Activated T-helper 17 cell treated with anti-CD3 and anti-CD28 coated beads, Interleukin-2, amount 50 U/mL, for 72 hours (primary cell): ENCODE measurements around the gene OCEL1. TPM values are rescaled to one million over a fixed set of nuclear protein-coding genes. Genes with fewer than 3 reads are reported as not detected.
A peak's percentile ranks its signal among the peaks of the same experiment; 100 is the strongest.

ENCODE experiments used
- ATAC-seq: fragments of 150-1000 bp; cut with Tn5 transposase; replicated peaks from 2 replicates; pipeline ENCODE4 v1.10.0; 2021; ENCODE audit warnings: mild to moderate bottlenecking, moderate library complexity
- H3K27ac Mint-ChIP-seq: one replicate; pipeline ENCODE4 v1.8.0; 2022; ENCODE audit warnings: mixed read lengths
- H3K27me3 Mint-ChIP-seq: one replicate; pipeline ENCODE4 v1.8.0; 2022; ENCODE audit warnings: mixed read lengths
- H3K36me3 Mint-ChIP-seq: one replicate; pipeline ENCODE4 v1.8.0; 2022; ENCODE audit warnings: low read depth, mild to moderate bottlenecking, mixed read lengths
- H3K4me1 Mint-ChIP-seq: one replicate; pipeline ENCODE4 v1.8.0; 2022; ENCODE audit warnings: mixed read lengths
- H3K4me3 Mint-ChIP-seq: one replicate; pipeline ENCODE4 v1.8.0; 2022; ENCODE audit warnings: mild to moderate bottlenecking, mixed read lengths
- H3K9me3 Mint-ChIP-seq: one replicate; pipeline ENCODE4 v1.8.0; 2022; ENCODE audit warnings: mixed read lengths
- total RNA-seq, 2 donors: library from RNA; stranded (reverse); gene quantifications; one replicate each; pipeline ENCODE4 v1.2.3, GENCODE V29; 2022

OCEL1 gene
- total RNA-seq, 2 donors from 2014 or later: 14.1 to 17.6 TPM

DNA sequence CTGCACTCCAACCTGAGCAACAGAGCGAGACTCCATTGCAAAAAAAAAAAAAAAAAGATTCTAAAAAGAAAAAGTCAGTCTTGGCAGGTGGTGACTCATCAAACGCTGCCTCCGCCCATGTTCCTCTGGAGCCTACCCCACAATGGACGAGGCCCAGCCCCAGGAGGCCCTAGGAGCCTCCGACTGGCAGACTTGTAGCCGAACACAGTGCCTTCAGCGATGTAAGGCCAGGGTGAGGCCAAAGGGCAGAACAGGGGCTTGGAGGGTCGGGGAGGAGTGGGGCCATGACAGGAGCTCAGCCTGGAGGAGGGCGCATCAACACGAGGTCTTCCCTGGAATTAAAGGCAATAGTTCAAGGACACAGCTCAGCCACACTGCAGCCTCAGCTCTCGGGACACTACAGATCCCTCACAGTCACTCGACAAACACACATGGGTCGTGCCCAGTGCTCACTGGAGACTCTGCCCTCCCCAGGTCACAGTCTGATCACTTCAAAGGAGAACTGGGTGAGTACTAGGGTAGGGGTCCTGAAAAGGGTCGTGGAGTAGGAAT, 5.7 kb upstream of the OCEL1 start:
- no peak overlapping the region for H3K27ac Mint-ChIP-seq
- H3K36me3 Mint-ChIP-seq: peaks cover 39% of the 10 kb centered on the region
- H3K4me1 Mint-ChIP-seq: peaks cover 5% of the 10 kb centered on the region
- ATAC-seq: no peak
- H3K4me3 Mint-ChIP-seq: no peak overlapping the region
- no peaks in the 10 kb centered on the region for H3K27me3 Mint-ChIP-seq
- H3K9me3 Mint-ChIP-seq: no peaks in the 10 kb centered on the region

DNA sequence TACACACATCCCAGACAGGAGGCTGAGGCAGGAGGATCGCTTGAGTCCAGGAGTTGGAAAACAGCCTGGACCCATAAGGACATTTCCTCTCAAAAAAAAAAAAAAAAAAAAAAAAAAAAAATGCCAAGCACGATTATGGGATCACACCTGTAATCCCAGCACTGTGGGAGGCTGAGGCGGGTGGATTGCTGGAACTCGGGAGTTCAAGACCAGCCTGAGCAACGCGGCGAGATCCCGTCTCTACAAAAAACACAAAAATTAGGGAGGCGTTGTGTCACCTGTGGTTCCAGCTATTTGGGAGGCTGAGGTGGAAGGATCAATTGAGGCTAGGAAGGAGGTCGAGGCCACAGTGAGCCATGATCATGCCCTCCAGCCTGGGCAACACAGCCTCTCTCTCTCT, 973 bp upstream of the OCEL1 start:
- peak overlapping the region; percentile 86 for H3K4me3 Mint-ChIP-seq
- H3K27ac Mint-ChIP-seq: no peak overlapping the region
- no peak for ATAC-seq
- H3K9me3 Mint-ChIP-seq: no peaks in the 10 kb centered on the region
- no peaks in the 10 kb centered on the region for H3K27me3 Mint-ChIP-seq
- peaks cover 5% of the 10 kb centered on the region for H3K4me1 Mint-ChIP-seq
- no peaks in the 10 kb centered on the region for H3K36me3 Mint-ChIP-seq

DNA sequence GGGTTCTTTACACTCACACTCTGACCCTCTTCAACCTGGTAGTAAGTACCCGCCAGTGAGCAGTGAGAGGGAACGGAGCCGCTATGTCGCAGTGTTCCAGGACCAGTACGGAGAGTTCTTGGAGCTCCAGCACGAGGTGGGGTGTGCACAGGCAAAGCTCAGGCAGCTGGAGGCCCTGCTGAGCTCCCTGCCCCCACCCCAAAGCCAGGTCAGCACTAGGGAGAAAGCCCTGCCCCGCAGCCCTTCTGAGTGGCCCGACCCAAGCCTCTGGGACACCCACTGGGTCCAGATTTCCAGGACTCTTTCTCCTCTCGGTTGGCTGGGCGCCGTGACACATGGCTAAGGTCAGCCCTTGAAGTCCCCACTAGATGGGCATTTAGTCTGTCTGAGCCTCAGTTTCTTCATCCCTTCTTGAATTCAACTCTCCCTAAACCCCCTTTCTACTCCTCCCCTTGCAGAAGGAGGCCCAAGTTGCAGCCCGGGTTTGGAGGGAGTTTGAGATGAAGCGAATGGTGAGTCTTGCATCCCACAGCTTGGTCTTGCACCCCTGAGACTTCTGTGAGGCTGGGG, 1.9 kb downstream of the OCEL1 start:
- H3K9me3 Mint-ChIP-seq: no peaks in the 10 kb centered on the region
- H3K4me1 Mint-ChIP-seq: peaks cover 5% of the 10 kb centered on the region
- no peak overlapping the region for H3K27ac Mint-ChIP-seq
- H3K36me3 Mint-ChIP-seq: peaks cover 20% of the 10 kb centered on the region
- H3K27me3 Mint-ChIP-seq: no peaks in the 10 kb centered on the region
- ATAC-seq: no peak
- H3K4me3 Mint-ChIP-seq: no peak overlapping the region

DNA sequence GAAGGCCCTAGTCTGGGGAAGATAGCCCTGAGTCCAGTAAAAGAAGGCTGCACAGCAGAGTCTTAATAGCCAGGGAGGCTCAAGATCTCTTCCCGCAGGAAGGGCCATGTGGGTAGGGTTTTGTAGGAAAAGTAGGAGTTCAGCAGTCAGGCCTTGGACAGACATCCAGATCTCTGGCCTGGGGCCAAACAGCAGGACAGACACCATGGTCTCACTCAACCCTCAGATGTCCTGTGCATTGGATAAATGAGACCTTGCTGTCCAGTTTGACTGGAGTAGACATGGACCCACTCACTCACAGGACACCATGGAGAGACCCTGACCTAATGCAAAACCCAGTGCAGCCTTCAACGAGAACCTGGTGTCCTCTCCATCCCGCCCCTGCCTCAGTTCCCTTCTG, 3.9 kb downstream of the OCEL1 start:
- Mint-ChIP-seq H3K4me3 (no peak overlapping the region), H3K4me1 (peaks cover 5% of the 10 kb centered on the region), H3K27ac (no peak overlapping the region), H3K27me3 (no peaks in the 10 kb centered on the region), H3K36me3 (peaks cover 30% of the 10 kb centered on the region), H3K9me3 (no peaks in the 10 kb centered on the region)
- ATAC-seq: no peak

DNA sequence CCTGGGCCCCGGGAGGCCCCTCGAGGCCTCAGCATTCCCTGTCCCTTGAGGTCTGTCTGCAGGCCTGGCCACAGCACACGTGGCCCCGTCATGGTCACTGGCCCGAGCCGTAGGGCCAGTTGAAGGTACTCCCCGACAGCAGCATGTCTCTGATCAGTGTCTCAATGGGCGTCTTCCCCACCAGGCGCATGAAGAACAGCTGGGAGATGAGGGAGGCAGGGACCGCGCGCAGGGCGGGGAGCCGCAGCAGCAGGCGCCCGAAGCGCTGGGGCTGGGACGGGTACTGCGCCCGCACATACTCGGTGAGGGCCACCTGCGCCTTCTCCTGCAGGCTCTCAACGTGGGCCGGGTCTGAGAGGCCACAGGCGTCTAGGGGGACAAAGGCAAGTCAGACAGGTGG, 6.2 kb downstream of the OCEL1 start:
- Mint-ChIP-seq H3K4me1 (peaks cover under 1% of the 10 kb centered on the region), H3K9me3 (no peaks in the 10 kb centered on the region), H3K4me3 (no peak overlapping the region), H3K27ac (no peak overlapping the region), H3K27me3 (no peaks in the 10 kb centered on the region), H3K36me3 (peaks cover 30% of the 10 kb centered on the region)
- no peak for ATAC-seq

DNA sequence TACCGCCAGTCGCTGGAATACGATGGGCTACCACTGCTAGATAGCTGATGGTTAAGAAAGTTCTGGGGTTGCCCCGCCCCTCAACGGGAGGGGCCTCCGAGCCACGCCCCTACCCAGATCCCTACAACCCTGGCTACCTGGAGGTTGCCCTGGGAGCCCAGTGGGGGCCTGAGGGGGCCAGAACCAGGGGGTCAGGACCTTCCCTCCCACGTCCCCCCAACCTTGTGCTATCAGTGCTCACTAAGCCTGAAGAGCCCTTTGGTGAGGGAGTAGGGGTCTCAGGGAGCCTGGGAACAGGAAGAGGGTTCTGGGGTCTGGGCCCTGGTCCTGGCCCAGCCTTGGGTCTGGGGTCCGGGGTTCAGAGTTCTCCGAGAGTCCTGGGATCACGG, 8.9 kb downstream of the OCEL1 start:
- Mint-ChIP-seq H3K4me1 (no peaks in the 10 kb centered on the region), H3K9me3 (no peaks in the 10 kb centered on the region), H3K27ac (peak overlapping the region; percentile 50), H3K27me3 (no peaks in the 10 kb centered on the region), H3K36me3 (peaks cover 30% of the 10 kb centered on the region), H3K4me3 (peak overlapping the region; percentile 77)
- ATAC-seq: peak; percentile 83

DNA sequence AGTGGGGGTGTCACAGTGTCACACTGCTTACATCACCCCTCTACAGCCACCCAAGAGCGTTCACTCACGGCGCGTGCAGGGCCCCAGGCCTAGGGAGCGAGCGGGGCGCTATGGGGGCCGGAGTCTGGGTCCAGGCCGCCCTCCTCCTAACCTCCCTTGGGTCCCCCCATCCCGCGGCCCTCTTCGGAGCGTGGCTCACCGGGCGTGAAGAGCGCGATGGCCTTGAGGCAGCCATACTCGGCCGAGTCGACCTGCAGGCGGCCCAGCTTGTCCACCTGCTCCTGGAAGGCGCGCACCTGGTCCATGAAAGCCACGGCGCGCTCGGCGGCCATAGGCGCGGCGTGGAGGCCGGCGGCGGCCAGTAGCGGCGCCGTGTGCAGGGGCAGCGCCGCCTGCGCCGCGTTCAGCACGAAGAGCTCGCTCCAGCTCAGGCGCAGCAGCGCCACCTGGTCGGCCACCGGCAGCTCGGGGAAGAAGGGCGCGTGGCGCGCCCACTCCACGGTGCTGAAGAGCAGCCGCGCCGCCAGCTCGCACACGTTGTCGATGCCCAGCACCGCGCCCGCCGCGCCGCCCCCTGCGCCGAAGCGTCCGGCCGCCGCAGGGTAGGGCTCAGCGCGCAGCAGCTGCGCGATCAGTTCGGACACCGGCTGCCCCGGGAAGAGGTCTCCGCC, 9.4 kb downstream of the OCEL1 start:
- Mint-ChIP-seq H3K36me3 (peaks cover 30% of the 10 kb centered on the region), H3K4me3 (peak overlapping the region; percentile 77), H3K9me3 (no peaks in the 10 kb centered on the region), H3K27me3 (no peaks in the 10 kb centered on the region), H3K27ac (peak overlapping the region; percentile 50), H3K4me1 (no peaks in the 10 kb centered on the region)
- peak; percentile 89 for ATAC-seq

DNA sequence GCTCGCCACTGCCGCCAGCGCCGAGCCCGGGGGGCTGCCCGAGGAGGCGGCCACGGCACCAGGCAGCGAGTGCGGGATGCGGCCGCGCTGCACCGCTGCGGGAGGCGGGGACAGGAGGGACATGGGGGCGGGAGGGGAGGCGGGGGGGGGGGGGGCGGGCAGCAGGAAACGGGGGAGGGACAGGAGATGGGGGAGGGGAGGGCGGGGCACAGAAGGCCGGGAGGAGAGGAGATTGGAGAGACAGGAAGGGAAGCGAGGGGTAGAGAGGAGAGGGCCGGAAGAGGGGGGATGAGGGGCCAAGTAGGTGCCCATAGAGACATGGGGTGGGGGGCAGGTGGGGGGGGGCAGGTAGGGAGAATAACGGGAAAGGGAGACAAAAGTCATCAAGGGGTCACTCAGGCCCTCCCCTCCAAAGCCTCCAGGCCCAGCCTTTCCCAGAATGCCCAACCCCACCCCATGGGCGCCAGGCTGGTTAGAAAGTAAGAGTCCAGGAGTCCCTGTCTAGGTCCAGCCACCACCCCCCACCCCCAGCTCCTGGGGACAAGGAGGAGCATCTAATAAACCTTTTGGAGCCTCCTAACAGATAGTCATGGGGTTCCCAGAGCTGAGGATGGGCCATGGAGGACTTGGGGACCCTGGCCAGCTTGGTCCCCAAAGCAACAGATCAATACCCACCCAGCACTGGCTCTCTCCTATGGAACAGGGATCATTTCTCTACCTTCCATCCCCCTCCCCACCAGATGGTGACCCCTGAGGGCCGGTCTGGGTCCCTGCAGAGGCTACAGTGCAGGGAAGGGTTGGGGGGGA, 10.1 kb downstream of the OCEL1 start:
- Mint-ChIP-seq H3K27ac (no peak overlapping the region), H3K4me3 (peak overlapping the region; percentile 77), H3K9me3 (no peaks in the 10 kb centered on the region), H3K4me1 (no peaks in the 10 kb centered on the region), H3K27me3 (no peaks in the 10 kb centered on the region), H3K36me3 (peaks cover 24% of the 10 kb centered on the region)
- no peak for ATAC-seq

DNA sequence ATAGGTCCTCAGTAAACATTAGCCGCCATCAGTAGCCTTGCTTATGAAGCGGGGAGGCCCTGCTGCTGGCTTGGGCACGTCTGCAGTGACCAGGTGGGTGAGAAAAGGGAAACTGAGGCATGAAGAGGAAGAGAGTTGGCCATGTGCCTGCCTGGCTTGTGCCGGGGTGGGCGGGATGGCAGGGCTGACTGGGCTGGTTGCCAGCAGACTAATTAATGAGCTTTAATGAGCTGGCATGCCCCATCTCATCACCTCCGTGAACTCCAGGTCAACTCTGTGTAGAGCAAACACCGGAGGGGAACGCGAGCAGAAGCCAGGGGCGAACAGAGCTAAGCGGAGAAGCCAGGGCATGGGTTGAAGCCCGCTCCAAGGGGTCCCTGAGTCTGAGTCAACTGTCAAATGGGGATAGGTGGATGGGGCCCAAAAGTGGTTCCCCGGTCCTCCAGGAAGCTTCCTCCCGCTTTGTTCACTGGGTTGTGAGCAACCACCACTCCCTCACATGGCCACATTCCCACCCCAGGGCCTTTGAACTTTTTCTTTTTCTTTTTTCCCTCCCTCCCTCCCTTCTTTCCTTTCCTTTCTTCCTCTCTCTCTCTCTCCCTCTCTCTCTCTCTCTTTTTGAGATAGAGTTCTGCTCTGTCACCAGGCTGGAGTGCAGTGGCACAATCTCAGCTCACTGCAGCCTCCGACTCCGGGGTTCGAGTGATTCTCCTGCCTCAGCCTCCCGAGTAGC, 11.0 kb downstream of the OCEL1 start:
- H3K27me3 Mint-ChIP-seq: no peaks in the 10 kb centered on the region
- ATAC-seq: no peak
- no peak overlapping the region for H3K27ac Mint-ChIP-seq
- no peaks in the 10 kb centered on the region for H3K4me1 Mint-ChIP-seq
- peak overlapping the region; percentile 77 for H3K4me3 Mint-ChIP-seq
- H3K9me3 Mint-ChIP-seq: no peaks in the 10 kb centered on the region
- peaks cover 20% of the 10 kb centered on the region for H3K36me3 Mint-ChIP-seq

DNA sequence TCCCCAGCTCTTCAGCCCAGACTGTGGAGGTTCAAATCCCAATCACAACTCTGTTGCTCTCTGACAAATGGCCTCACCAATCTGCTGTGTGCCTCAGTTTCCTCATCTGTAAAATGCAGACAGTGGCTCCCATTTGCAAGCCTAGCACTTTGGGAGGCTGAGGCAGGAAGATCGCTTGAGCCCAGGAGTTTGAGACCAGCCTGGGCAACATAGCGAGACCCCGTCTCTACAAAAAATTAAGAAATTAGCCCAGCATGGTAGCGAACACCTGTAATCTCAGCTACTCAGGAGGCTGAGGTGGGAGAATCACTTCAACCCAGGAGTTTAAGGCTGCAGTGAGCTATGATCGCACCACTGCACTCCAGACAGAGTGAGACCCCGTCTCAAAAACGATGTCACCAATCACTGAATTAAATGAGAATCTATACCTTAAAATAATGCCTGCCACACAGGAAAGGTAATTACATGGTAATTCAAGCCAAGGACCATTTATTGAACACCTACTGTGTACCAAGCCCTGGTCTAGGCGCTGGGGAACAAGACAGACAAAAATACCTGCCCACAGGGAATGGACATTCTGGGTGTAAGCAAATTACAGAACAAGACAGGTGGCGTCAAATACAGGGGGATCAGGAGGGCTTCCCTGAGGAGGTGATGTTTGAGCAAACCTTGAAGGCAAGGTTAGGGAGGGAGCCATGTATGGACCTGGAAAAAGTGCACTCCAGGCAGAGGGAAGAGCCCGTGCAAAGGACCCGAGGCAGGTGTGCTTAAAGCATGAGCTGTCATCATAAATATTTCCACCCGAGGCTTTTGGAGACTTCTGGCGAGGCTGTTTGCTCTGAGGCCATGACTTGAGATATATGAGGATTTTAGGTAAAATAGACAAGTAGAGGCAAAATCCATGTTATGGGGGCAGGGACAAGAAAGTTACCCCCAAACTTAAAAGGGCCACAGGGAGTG, 12.0 kb downstream of the OCEL1 start:
- Mint-ChIP-seq H3K36me3 (peaks cover 9% of the 10 kb centered on the region), H3K9me3 (no peaks in the 10 kb centered on the region), H3K27me3 (no peaks in the 10 kb centered on the region), H3K27ac (no peak overlapping the region), H3K4me3 (peak overlapping the region; percentile 48), H3K4me1 (no peaks in the 10 kb centered on the region)
- ATAC-seq: no peak

DNA sequence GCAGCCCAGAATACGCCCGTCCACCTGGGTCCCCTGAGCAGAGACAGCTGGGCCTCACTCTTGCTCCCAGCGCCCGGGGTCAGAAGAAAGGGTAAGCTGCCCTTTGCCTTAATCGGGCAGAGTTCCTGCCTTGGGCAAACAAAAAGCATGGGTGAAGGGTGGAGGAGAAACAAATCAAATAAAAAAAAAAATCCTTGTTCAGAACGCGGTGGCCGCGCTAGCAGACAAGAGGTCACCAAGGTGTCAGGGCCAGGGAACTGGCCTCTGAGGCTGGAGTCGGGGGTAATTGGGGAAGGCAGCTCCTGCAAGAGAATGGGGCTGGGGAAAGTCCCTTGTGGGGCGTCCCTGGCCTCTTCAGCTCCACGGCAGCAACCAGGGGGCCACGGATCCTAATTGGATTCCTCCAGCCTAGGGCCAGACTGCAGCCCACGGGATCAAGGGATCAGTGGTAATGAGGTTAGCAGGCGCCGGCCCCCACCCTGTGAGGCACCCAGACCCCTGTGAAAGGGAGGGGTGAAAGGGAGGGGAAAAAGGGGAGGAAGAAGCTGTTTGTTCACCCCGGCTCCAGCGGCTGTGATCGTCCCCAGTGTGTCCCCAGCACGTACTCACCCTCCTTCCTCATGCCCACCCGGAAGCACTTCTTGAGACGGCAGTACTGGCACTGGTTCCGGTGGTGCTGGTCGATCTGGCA, 14.2 kb downstream of the OCEL1 start:
- no peaks in the 10 kb centered on the region for H3K27me3 Mint-ChIP-seq
- no peak for ATAC-seq
- no peak overlapping the region for H3K4me3 Mint-ChIP-seq
- H3K36me3 Mint-ChIP-seq: no peaks in the 10 kb centered on the region
- no peaks in the 10 kb centered on the region for H3K4me1 Mint-ChIP-seq
- no peak overlapping the region for H3K27ac Mint-ChIP-seq
- H3K9me3 Mint-ChIP-seq: no peaks in the 10 kb centered on the region

DNA sequence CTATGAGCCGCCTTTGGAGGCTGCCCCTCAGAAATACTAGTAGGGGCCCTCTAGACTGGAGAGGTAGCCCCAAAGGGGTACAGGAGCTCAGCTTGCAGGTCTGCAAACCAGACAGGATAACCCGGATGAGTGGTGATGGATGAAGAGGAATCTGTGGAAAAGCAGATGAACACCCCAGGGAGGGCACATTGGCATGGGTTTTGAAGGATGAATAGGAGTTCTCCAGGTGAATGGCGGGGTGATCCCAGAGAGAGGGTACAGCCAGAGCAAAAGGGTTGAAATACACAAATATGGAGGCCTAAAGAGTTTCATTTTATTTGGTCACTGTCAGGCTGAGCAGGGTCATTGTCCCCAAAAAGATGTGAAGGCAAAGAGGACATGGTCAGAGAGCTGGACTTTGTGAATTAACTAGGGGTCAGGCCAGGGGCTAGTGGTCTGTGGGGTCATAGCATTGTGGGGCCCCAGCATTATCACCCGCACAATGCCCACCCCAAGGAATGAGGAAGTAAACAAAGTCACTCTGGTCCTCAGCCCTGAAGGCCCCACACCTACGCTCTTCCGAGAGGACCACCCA, 14.9 kb downstream of the OCEL1 start:
- no peak for ATAC-seq
- Mint-ChIP-seq H3K4me3 (no peak overlapping the region), H3K4me1 (no peaks in the 10 kb centered on the region), H3K27ac (no peak overlapping the region), H3K27me3 (no peaks in the 10 kb centered on the region), H3K9me3 (no peaks in the 10 kb centered on the region), H3K36me3 (no peaks in the 10 kb centered on the region)
